Motor neuron (in vitro differentiated cells): ENCODE measurements around the gene ABCD4. TPM values are rescaled to one million over a fixed set of nuclear protein-coding genes. Genes with fewer than 3 reads are reported as not detected.

Source experiments
- ATAC-seq, 8 experiments: fragments of 200-7000 bp; cut with Tn5 transposase; replicated peaks in 6 of 8; 2 replicates each; pipeline ENCODE4 v1.8.0; 2021; ENCODE audit warnings: mild to moderate bottlenecking in 8 of 8, moderate library complexity in 8 of 8
- H3K27ac ChIP-seq, 2 donors: fragments of 250-450 bp; sonication (Bioruptor Pico); 2 replicates each; pipeline ENCODE4 v1.9.0; 2021; ENCODE audit warnings: antibody characterized with exemption in 2 of 2, mild to moderate bottlenecking in 2 of 2, moderate library complexity in 1 of 2
- H3K4me1 ChIP-seq, 2 donors: fragments of 250-450 bp; sonication (Bioruptor Pico); replicated peaks in 1 of 2; 2 replicates each; pipeline ENCODE4 v1.6.1; 2021; ENCODE audit warnings: antibody characterized with exemption in 2 of 2, mild to moderate bottlenecking in 2 of 2, moderate library complexity in 1 of 2
- H3K4me3 ChIP-seq, 5 donors: fragments of 250-450 bp; sonication (Bioruptor Pico); 2 replicates each; pipeline ENCODE4 v1.9.0; 2021; ENCODE audit warnings: antibody characterized with exemption in 5 of 5, mild to moderate bottlenecking in 5 of 5, moderate library complexity in 4 of 5
- WGBS, 10 experiments: fragments of 450-650 bp; shearing (Covaris generic); methylation state at CpG; one replicate each; pipeline ENCODE4 v1.0.0; 2022; 5-methylcytosine and 5-hydroxymethylcytosine counted together
- in situ Hi-C, 9 experiments: fragments of 400-800 bp; cut with MboI; loops; one replicate each; pipeline ENCODE4 v1.15.0; 2021; ENCODE audit warnings: low sequenced_read_pairs in 9 of 9, low pct_unique_long_range_greater_than_20kb in 2 of 9; ENCODE audit not compliant: unreplicated experiment in 9 of 9
- total RNA-seq, 8 experiments: library from RNA; unstranded; fragments of 300-600 nt; gene quantifications; 2 replicates each; pipeline versions ENCODE4 v1.2.3 to v1.2.4, GENCODE V29; 2022

The ABCD4 gene
- total RNA-seq, 8 experiments from 2014 or later: 39.3 to 75.6 (median 58.0) TPM

DNA sequence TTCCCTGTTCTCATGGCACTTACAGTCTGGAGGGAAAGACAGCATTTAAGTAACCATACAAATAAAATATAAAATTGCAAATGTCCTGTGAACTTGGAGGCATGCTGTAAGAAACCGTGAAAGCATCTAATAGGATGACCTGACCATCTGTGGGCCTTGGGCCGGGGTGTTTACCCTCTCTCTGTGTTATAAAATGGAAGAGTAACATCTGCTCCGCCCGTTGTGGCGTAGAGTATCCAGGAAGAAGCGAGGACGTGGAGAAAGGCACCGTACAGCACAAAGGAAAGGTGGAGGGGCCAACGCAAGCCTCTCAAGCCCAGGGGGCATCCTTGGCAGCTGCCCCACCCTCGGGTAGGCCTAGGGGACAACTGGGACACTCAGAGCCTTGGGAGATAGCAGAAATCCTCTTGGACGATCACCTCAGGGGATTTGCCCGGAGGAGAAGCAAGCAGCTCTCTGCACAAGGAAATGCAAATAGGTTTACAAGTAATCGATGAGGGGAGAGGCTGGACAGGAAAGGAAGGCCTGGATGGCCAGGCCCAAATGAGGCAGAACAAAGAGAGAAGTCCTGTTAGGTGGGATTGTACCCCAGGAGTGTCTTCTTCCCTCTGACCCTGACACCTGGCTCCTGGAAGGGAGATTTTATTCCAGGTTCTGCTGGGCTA, 37.3 kb downstream of the ABCD4 start:
- in situ Hi-C loops: loop anchor here in 2 of 9 experiments (25.0 kb wide), 1 partner anchor 153 kb away; no protein-coding TSS in a partner anchor
- Histone ChIP-seq H3K27ac (peak overlapping the region; percentile 65 to 72), H3K4me1 (peaks cover 38 to 43% of the 10 kb centered on the region in 2 donors), H3K4me3 (no peak overlapping the region)
- ATAC-seq: peak in 2 of 8 experiments; percentile 21 to 70
- 20 to 79% (median 64%) methylated on average over 1 to 11 of the region's 13 CpGs; no CpG with 5 or more reads in 3 of the 10 experiments for WGBS, 10 experiments

DNA sequence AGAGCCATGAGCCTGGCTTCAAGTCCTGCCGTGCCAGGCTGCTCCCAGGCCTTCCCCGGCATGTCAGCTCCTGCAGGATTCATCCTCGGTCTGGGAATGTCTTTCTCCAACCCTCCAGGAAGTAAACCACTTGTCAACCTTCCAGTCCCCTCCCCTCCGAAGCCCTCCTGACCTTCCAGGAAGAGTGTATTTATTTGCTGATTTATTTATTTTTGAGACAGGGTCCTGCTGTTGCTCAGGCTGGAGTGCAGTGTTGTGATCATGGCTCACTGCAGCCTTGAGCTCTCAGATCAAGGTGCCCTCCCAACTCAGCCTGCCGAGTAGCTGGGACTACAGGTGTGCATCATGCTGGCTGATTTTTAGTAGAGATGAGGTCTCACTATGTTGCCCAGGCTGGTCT, 38.8 kb downstream of the ABCD4 start:
- H3K27ac ChIP-seq: peak overlapping the region; percentile 27 to 42
- peaks cover 45% of the 10 kb centered on the region in 2 donors for H3K4me1 ChIP-seq
- H3K4me3 ChIP-seq: no peak overlapping the region
- in situ Hi-C loops: loop anchor here in 2 of 9 experiments (25.0 kb wide), 1 partner anchor 152 kb away; no protein-coding TSS in a partner anchor
- peak in 4 of 8 experiments; percentile 26 to 66 (median 56) for ATAC-seq
- WGBS, 10 experiments: 0 to 100% (median 53%) methylated on average over 1 to 3 of the region's 5 CpGs; no CpG with 5 or more reads in 4 of the 10 experiments

DNA sequence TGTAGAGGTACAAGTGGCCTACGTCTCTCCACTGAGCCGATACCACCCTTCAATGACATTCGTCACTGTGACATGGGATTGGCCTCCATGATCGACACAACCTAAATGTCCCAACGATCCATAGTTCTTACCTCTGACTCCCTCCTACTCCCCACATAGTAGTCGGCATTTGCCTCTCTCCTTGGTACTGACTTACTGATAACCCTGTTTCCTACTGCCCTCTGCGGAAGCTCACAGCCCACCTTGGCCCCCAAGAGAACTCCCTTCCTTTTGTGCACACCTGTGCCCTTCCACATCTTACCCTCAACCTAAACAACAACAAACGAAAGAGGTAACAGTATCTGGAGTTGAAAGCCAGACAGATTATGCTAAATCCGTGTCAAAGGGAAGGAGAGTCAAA, 39.6 kb downstream of the ABCD4 start:
- peak overlapping the region in 1 of 2 donors; percentile 27 for H3K27ac ChIP-seq
- no peak overlapping the region for H3K4me3 ChIP-seq
- 7 to 100% (median 65%) methylated on average over 1 to 7 of the region's 9 CpGs for WGBS, 10 experiments
- ATAC-seq: no peak
- H3K4me1 ChIP-seq: peaks cover 51 to 52% of the 10 kb centered on the region in 2 donors
- in situ Hi-C loops: loop anchor here in 2 of 9 experiments (25.0 kb wide), 1 partner anchor 151 kb away; no protein-coding TSS in a partner anchor

DNA sequence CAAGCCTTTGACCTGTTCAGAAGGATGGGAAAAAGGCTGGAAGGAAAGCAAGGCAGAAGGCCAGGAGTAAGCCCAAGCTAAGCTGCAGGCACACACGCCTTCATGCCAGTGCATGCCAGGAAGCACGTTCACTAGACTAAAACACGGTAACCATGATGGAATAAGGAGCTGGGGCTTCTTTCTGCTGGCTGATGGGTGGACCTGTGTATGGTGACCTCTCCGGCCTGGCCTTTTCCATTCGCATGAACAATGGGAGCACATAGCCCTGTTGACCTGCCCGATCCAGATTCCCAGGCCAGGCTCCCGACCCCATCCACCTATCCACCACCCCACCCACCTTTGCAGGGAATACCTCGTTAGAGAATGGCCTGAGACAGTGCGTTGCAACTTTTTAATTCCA, 40.7 kb downstream of the ABCD4 start:
- H3K4me1 ChIP-seq: peaks cover 43% of the 10 kb centered on the region in 2 donors
- no peak overlapping the region for H3K4me3 ChIP-seq
- ATAC-seq: no peak
- WGBS, 10 experiments: 77 to 100% (median 97%) methylated on average over 1 to 5 of the region's 9 CpGs; no CpG with 5 or more reads in 2 of the 10 experiments
- H3K27ac ChIP-seq: no peak overlapping the region
- in situ Hi-C loops: loop anchor here in 2 of 9 experiments (25.0 kb wide), 1 partner anchor 150 kb away; no protein-coding TSS in a partner anchor

DNA sequence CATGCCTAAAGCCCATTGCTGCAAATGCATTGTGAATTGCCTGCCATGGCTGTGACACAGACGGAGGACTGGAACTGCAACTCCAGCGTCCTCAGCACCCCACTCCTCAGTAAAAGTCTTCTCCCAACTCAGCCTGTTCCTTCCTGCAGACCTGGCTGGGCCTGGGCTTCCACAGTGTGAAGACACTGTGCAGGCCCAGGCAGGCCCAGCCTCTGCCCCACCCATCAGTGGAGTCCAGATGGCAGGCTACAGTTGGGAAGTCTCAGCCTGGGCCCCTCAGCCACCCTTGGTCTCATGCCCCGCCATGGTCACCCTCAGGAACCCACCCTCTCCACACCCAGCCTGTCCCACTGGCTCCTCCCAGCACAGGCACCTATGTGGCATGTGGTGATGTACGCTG, 41.4 kb downstream of the ABCD4 start:
- peak in 2 of 8 experiments; percentile 11 to 49 for ATAC-seq
- in situ Hi-C loops: loop anchor here in 2 of 9 experiments (25.0 kb wide), 1 partner anchor 149 kb away; no protein-coding TSS in a partner anchor
- H3K27ac ChIP-seq: no peak overlapping the region
- H3K4me3 ChIP-seq: no peak overlapping the region
- H3K4me1 ChIP-seq: peaks cover 43 to 46% of the 10 kb centered on the region in 2 donors
- WGBS, 10 experiments: 43 to 84% (median 80%) methylated on average over 1 to 3 of the region's 4 CpGs; no CpG with 5 or more reads in 5 of the 10 experiments

DNA sequence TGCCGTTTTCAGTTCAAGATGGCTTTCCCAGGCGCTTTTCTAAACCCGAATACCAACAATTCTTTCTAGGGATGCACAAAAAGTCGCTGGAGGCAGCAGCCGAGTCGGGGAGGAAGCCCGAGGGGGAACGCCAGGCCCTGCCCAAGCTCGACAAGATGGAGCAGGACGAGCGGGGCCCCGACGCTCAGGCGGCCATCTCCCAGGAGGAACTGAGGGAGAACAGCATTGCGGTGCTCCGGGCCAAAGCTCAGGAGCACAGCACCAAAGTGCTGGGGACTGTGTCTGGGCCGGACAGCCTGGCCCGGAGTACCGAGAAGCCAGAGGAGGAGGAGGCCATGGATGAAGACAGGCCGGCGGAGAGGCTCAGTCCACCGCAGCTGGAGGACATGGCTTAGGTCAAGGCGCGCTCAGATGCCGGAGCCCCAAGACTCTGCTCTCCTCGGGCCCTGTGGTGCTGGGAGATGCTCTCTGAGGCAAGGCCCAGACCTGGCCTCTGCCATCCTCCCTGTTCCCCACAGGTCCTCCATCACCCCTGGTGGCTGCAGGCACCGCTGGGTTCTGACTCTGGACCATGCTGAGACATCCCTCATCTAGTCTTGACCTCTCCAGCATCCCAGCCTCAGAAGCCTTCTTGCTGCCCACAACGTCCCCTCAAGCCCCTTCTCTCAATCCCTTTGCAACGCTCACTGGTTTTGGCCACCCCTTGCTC, 42.1 kb downstream of the ABCD4 start:
- ATAC-seq: no peak
- WGBS, 10 experiments: 40 to 100% (median 83%) methylated on average over 1 to 10 of the region's 29 CpGs; no CpG with 5 or more reads in 1 of the 10 experiments
- in situ Hi-C loops: loop anchor here in 2 of 9 experiments (25.0 kb wide), 1 partner anchor 148 kb away; no protein-coding TSS in a partner anchor

DNA sequence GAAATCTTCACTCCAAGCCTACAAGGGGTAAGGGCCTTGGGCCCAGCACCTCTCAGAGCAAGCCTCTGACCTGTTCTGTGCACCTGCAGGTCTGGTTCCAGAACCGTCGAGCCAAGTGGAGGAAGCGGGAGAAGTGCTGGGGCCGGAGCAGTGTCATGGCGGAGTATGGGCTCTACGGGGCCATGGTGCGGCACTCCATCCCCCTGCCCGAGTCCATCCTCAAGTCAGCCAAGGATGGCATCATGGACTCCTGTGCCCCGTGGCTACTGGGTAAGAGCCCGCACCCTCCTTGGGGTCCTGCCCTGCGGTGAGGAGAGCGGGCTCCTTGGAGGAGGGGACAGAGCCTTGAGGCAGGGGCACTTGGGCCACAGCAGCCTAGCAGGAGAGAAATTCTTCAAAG, 43.2 kb downstream of the ABCD4 start:
- in situ Hi-C loops: loop anchor here in 3 of 9 experiments (10.0 to 25.0 kb wide), 2 partner anchors 145 to 147 kb away; no protein-coding TSS in a partner anchor

More for the DNA sequence above, 42.1 kb downstream of the ABCD4 start:
- H3K4me3 ChIP-seq: no peak overlapping the region
- peaks cover 38 to 40% of the 10 kb centered on the region in 2 donors for H3K4me1 ChIP-seq
- H3K27ac ChIP-seq: no peak overlapping the region

DNA sequence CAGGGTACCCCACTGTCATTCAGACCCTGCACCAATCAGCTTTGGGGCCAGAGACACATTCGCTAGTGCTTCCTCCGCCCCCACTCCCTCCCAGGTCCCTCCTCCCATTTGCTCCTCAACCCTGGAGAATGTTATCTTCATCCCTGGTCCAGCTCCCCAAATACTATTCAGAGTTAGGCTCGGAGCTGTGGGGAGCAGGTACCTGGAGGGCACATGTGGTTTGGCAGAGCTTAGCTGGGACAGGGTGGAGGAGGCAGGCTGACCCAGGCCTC, 44.0 kb downstream of the ABCD4 start:
- H3K4me3 ChIP-seq: no peak overlapping the region
- in situ Hi-C loops: loop anchor here in 3 of 9 experiments (10.0 to 25.0 kb wide), 2 partner anchors 144 to 146 kb away; no protein-coding TSS in a partner anchor
- H3K4me1 ChIP-seq: peaks cover 19 to 20% of the 10 kb centered on the region in 2 donors
- no peak for ATAC-seq
- H3K27ac ChIP-seq: peak overlapping the region; percentile 76 to 78
- WGBS, 10 experiments: 40 to 80% (median 67%) methylated on average over 1 to 3 of the region's 3 CpGs; no CpG with 5 or more reads in 7 of the 10 experiments

More for the DNA sequence above, 43.2 kb downstream of the ABCD4 start:
- H3K27ac ChIP-seq: peak overlapping the region in 1 of 2 donors; percentile 76
- 80 to 97% (median 91%) methylated on average over 1 to 10 of the region's 12 CpGs; no CpG with 5 or more reads in 7 of the 10 experiments for WGBS, 10 experiments
- H3K4me3 ChIP-seq: no peak overlapping the region
- no peak for ATAC-seq
- peaks cover 27 to 28% of the 10 kb centered on the region in 2 donors for H3K4me1 ChIP-seq

DNA sequence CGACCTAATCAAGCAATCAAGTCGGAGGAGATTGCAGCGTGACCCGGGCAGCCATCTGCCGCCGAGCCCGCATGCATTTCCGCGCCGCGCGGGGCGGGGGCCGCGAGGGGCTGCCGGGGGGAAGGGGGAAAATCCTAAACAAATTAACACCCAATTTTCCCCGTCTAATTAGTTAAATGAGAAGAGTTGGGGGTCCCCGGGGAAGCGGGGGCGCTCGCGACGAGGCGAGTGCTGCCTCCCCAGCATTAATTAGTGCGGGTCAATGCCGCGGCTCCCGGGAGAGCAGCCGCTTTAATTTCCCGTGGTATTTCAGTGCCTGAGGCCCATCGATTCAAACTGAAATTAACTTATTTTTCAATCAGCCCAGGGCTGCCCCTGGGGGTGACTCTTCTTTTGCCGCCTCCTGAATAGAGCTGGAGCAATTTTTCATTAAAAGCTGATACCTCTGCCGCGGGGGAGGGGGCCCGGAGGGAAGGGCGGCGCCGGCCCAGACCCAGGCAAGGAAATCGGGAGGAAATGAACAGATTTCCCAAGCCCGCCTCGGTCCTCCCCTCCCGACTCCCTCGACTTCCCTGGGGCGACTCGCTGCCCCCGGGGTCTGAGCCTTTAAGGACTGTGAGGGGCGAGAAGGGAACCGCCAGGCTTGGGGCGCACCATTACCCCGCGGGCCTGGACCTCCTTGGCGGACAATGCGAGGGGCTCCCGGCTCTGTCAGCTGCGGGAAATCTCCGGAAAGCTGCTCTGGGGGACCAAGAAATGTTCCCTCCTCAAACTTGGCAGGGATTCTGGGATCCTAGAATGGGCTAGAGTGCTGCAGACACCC, 44.6 kb downstream of the ABCD4 start:
- peaks cover 14% of the 10 kb centered on the region in 2 donors for H3K4me1 ChIP-seq
- in situ Hi-C loops: loop anchor here in 3 of 9 experiments (10.0 to 25.0 kb wide), 2 partner anchors 143 to 146 kb away; no protein-coding TSS in a partner anchor
- 0 to 7% (median 0%) methylated on average over 1 to 13 of the region's 56 CpGs; no CpG with 5 or more reads in 5 of the 10 experiments for WGBS, 10 experiments
- peak overlapping the region; percentile 23 to 41 (median 32) for H3K4me3 ChIP-seq
- peak; percentile 14 to 73 (median 64) for ATAC-seq
- H3K27ac ChIP-seq: peak overlapping the region; percentile 76 to 78

DNA sequence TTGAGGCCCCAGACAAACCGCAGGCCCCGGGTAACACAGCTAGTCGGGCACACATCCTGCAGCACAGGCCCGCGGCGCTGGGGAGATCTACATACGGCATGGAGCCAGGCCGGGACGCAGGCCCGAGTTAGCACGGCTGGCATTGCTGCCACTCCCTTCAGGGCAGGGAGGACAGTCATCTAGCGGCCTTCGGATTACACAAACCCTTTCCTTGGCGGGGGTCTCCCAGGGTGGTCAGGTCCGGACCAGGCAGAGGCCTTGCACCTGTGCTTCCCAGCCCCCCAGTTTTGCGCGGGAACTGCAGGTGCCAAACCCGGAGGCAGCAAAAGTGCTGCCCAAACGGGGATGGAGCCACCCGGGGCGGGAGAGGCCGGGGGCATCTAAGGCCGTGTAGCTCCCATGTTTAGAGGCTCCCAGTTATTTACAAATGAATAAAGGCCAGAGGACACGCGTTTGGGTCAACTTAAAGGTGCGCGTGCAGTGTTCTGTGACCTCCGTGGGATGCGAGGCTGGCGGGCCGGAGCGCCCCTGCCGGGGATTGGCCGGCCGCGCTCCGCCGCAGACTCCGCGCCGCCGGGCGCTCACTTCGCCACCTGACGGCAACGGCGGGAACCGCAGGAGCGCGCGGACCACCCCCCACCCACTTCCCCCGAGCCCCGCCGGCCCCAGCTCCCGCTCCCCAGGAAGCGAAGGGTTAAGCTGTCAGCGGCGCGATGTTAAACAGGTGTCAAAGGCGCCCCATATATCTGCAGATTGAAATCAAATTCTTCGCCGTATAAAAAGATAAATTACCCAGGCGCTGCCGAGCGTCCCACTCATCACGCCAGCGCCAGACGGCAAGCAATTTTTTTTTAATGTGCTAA, 45.4 kb downstream of the ABCD4 start:
- ATAC-seq: peak; percentile 76 to 90 (median 81)
- 0 to 42% (median 27%) methylated on average over 1 to 17 of the region's 68 CpGs; no CpG with 5 or more reads in 5 of the 10 experiments for WGBS, 10 experiments
- peak overlapping the region; percentile 23 to 41 (median 32) for H3K4me3 ChIP-seq
- in situ Hi-C loops: loop anchor here in 3 of 9 experiments (10.0 to 25.0 kb wide), 2 partner anchors 143 to 145 kb away; no protein-coding TSS in a partner anchor
- peak overlapping the region in 1 of 2 donors; percentile 78 for H3K27ac ChIP-seq
- peaks cover 14% of the 10 kb centered on the region in 2 donors for H3K4me1 ChIP-seq

DNA sequence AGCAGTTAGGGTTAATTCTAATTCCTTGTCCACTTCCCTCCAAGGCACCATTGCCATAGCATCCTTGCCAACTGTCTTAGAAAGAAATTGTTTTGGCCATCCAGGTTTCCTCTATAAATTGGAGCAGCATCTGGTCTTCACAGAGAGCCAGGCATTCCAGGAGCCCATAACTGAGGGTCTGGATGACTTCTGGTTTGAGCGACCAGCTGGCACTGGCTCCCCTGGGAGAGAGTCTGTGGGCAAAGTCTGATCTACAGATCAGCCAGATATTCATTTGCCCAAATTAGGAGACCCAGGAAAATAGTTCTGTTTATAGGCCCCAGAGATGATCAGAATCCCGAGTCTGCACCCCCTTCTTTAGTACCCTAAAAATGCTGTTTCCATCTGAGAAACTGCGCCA, 47.5 kb downstream of the ABCD4 start:
- 38 to 100% (median 55%) methylated on average over 1 to 3 of the region's 3 CpGs; no CpG with 5 or more reads in 1 of the 10 experiments for WGBS, 10 experiments
- H3K4me1 ChIP-seq: peaks cover 14 to 17% of the 10 kb centered on the region in 2 donors
- in situ Hi-C loops: loop anchor here in 3 of 9 experiments (10.0 to 25.0 kb wide), 2 partner anchors 140 to 143 kb away; no protein-coding TSS in a partner anchor
- no peak overlapping the region for H3K4me3 ChIP-seq
- ATAC-seq: no peak
- H3K27ac ChIP-seq: no peak overlapping the region
